Peyer's patch (tissue), 4 donors: ENCODE measurements around the gene RD3L.

Experiments used
- CTCF ChIP-seq, 6 experiments: fragments of 450-650 bp in 4 of 6; fragments of 200-600 bp in 2 of 6; sonication (generic) in 1 of 6; IDR thresholded peaks; one replicate each; pipeline ENCODE4 v1.5.1; 2017 to 2019; ENCODE audit warnings: antibody characterized with exemption in 6 of 6, mild to moderate bottlenecking in 3 of 6, moderate library complexity in 1 of 6
- POLR2A ChIP-seq, 2 donors: fragments of 450-650 bp; IDR thresholded peaks; one replicate each; pipeline ENCODE4 v1.5.1; 2017; ENCODE audit warnings: antibody characterized with exemption in 2 of 2, mild to moderate bottlenecking in 2 of 2, moderate library complexity in 2 of 2

GRCh38 chr14:103943673-103944072, 1.3 kb upstream of the RD3L start:
- TF ChIP-seq POLR2A (IDR thresholded peaks at IDR 0.05) (no peak), CTCF (IDR thresholded peaks at IDR 0.05) (no peak)
